Measurements from ENCODE around the gene SLC22A23. TPM values are rescaled to one million over a fixed set of nuclear protein-coding genes. Genes with fewer than 3 reads are reported as not detected.

SLC22A23 gene
- total and polyA plus RNA-seq, 2 experiments from 2014 or later = 2.4 to 7.3 TPM

GRCh38 chr6:3235486-3235885, 221.4 kb downstream of the SLC22A23 start:
- WGBS, 2 experiments (ENCODE audit: low coverage in 1 of 2, low lambda C conversion rate in 2 of 2, missing lambda C conversion rate in 2 of 2) = 67 to 71% methylated on average over 2 of the region's 2 CpGs
- peaks cover 22% of the 10 kb centered on the region; the same call in 1 of the 2 replicates for H3K27me3 ChIP-seq (replicated peaks; ENCODE audit: insufficient read depth)
- H3K4me1 ChIP-seq (ENCODE audit: insufficient read depth) = no peaks in the 10 kb centered on the region
- TF ChIP-seq EZH2 (IDR thresholded peaks at IDR 0.05; ENCODE audit: insufficient read depth, poor library complexity, severe bottlenecking) = no peak
- TF ChIP-seq EZH2phosphoT487 (IDR thresholded peaks at IDR 0.05; ENCODE audit: insufficient read depth, low read depth) = no peak
- no peak overlapping the region for H3K27ac ChIP-seq
- DNase-seq = no peak
- no peak overlapping the region for H2AFZ ChIP-seq
- H3K4me2 ChIP-seq (ENCODE audit: unreplicated experiment) = no peak overlapping the region
- no peaks in the 10 kb centered on the region for H3K9me2 ChIP-seq (ENCODE audit: insufficient read depth)
- H3K4me3 ChIP-seq = no peak overlapping the region
- in situ Hi-C loops (cut with MboI) = no loop called here
- no peak overlapping the region for H3K9ac ChIP-seq
- H3K79me2 ChIP-seq (ENCODE audit: insufficient read depth) = no peaks in the 10 kb centered on the region
- no peaks in the 10 kb centered on the region for H3K9me3 ChIP-seq (ENCODE audit: low read depth)
- no peaks in the 10 kb centered on the region for H3K36me3 ChIP-seq (ENCODE audit: low read depth)
- H3F3A ChIP-seq (ENCODE audit: insufficient read depth) = no peaks in the 10 kb centered on the region
- no peaks in the 10 kb centered on the region for H4K20me1 ChIP-seq (ENCODE audit: insufficient read depth)

DNA sequence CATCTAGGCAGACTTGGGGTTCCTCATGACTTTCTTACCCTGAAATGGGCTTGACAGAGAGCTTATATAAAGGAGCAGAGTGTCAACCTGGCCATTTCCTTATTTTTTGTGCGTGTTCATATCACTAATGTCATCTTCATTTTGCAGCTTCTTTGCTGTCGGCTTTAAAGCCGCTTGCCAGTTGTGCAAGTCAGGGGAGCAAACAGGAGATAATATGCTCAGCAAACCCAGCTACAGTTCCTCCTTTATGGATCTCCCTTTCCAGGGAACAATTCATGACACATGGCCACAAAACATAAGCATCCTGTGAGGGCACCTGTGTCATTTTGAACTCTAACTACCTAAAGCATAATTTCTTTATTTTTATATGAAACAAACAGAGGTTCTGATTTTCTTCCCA, 222.9 kb downstream of the SLC22A23 start:
- Histone ChIP-seq H3K36me3 (ENCODE audit: low read depth) (no peaks in the 10 kb centered on the region), H2AFZ (no peak overlapping the region), H3K27ac (no peak overlapping the region), H4K20me1 (ENCODE audit: insufficient read depth) (no peaks in the 10 kb centered on the region), H3K9ac (no peak overlapping the region), H3K27me3 (replicated peaks; ENCODE audit: insufficient read depth) (peaks cover 36% of the 10 kb centered on the region), H3K9me2 (ENCODE audit: insufficient read depth) (no peaks in the 10 kb centered on the region), H3K79me2 (ENCODE audit: insufficient read depth) (no peaks in the 10 kb centered on the region), H3F3A (ENCODE audit: insufficient read depth) (no peaks in the 10 kb centered on the region), H3K4me3 (no peak overlapping the region), H3K4me1 (ENCODE audit: insufficient read depth) (no peaks in the 10 kb centered on the region), H3K4me2 (ENCODE audit: unreplicated experiment) (no peak overlapping the region), H3K9me3 (ENCODE audit: low read depth) (no peaks in the 10 kb centered on the region)
- in situ Hi-C loops (cut with MboI) = no loop called here
- WGBS, 2 experiments (ENCODE audit: low coverage in 1 of 2, low lambda C conversion rate in 2 of 2, missing lambda C conversion rate in 2 of 2) = 72 to 84% methylated on average over 3 of the region's 3 CpGs
- TF ChIP-seq EZH2 (IDR thresholded peaks at IDR 0.05; ENCODE audit: insufficient read depth, poor library complexity, severe bottlenecking) (no peak), EZH2phosphoT487 (IDR thresholded peaks at IDR 0.05; ENCODE audit: insufficient read depth, low read depth) (no peak)
- DNase-seq = no peak

GRCh38 chr6:3233321-3233720, 223.5 kb downstream of the SLC22A23 start:
- H3K9ac ChIP-seq = no peak overlapping the region
- H2AFZ ChIP-seq = no peak overlapping the region
- in situ Hi-C loops (cut with MboI) = no loop called here
- 78 to 81% methylated on average over 3 of the region's 3 CpGs for WGBS, 2 experiments (ENCODE audit: low coverage in 1 of 2, low lambda C conversion rate in 2 of 2, missing lambda C conversion rate in 2 of 2)
- no peaks in the 10 kb centered on the region for H3K9me2 ChIP-seq (ENCODE audit: insufficient read depth)
- no peak overlapping the region for H3K4me3 ChIP-seq
- H3K4me2 ChIP-seq (ENCODE audit: unreplicated experiment) = no peak overlapping the region
- TF ChIP-seq EZH2 (IDR thresholded peaks at IDR 0.05; ENCODE audit: insufficient read depth, poor library complexity, severe bottlenecking) (no peak), EZH2phosphoT487 (IDR thresholded peaks at IDR 0.05; ENCODE audit: insufficient read depth, low read depth) (no peak)
- DNase-seq = no peak
- no peak overlapping the region for H3K27ac ChIP-seq
- H3K4me1 ChIP-seq (ENCODE audit: insufficient read depth) = no peaks in the 10 kb centered on the region
- no peaks in the 10 kb centered on the region for H3K36me3 ChIP-seq (ENCODE audit: low read depth)
- no peaks in the 10 kb centered on the region for H3K79me2 ChIP-seq (ENCODE audit: insufficient read depth)
- H3F3A ChIP-seq (ENCODE audit: insufficient read depth) = no peaks in the 10 kb centered on the region
- peaks cover 36% of the 10 kb centered on the region for H3K27me3 ChIP-seq (replicated peaks; ENCODE audit: insufficient read depth)
- H3K9me3 ChIP-seq (ENCODE audit: low read depth) = no peaks in the 10 kb centered on the region
- H4K20me1 ChIP-seq (ENCODE audit: insufficient read depth) = no peaks in the 10 kb centered on the region

- Histone ChIP-seq H3K4me2 (ENCODE audit: unreplicated experiment) (peak overlapping the region; percentile 94), H3K36me3 (ENCODE audit: low read depth) (no peaks in the 10 kb centered on the region), H3K27me3 (replicated peaks; ENCODE audit: insufficient read depth) (peaks cover 45% of the 10 kb centered on the region), H3K79me2 (ENCODE audit: insufficient read depth) (no peaks in the 10 kb centered on the region), H3K9me3 (ENCODE audit: low read depth) (no peaks in the 10 kb centered on the region), H3K4me1 (ENCODE audit: insufficient read depth) (no peaks in the 10 kb centered on the region), H2AFZ (peak overlapping the region; percentile 95), H3F3A (ENCODE audit: insufficient read depth) (no peaks in the 10 kb centered on the region), H3K4me3 (peak overlapping the region; percentile 82), H3K9ac (peak overlapping the region; percentile 84), H3K9me2 (ENCODE audit: insufficient read depth) (no peaks in the 10 kb centered on the region), H4K20me1 (ENCODE audit: insufficient read depth) (no peaks in the 10 kb centered on the region), H3K27ac (0 out of 2 replicates have a peak overlapping the region, but pooled peaks have one; percentile 75)
- DNase-seq = no peak
- no peak for TF ChIP-seq EZH2 (IDR thresholded peaks at IDR 0.05; ENCODE audit: insufficient read depth, poor library complexity, severe bottlenecking)
- no peak for TF ChIP-seq EZH2phosphoT487 (IDR thresholded peaks at IDR 0.05; ENCODE audit: insufficient read depth, low read depth)
- in situ Hi-C loops (cut with MboI) = no loop called here
- WGBS, 2 experiments (ENCODE audit: low coverage in 1 of 2, low lambda C conversion rate in 2 of 2, missing lambda C conversion rate in 2 of 2) = 25% methylated on average over 23 of the region's 23 CpGs
Observed at GRCh38 chr6:3232017-3232945, 224.6 kb downstream of the SLC22A23 start.
